ENCODE results near the gene ZNF536.

DNA sequence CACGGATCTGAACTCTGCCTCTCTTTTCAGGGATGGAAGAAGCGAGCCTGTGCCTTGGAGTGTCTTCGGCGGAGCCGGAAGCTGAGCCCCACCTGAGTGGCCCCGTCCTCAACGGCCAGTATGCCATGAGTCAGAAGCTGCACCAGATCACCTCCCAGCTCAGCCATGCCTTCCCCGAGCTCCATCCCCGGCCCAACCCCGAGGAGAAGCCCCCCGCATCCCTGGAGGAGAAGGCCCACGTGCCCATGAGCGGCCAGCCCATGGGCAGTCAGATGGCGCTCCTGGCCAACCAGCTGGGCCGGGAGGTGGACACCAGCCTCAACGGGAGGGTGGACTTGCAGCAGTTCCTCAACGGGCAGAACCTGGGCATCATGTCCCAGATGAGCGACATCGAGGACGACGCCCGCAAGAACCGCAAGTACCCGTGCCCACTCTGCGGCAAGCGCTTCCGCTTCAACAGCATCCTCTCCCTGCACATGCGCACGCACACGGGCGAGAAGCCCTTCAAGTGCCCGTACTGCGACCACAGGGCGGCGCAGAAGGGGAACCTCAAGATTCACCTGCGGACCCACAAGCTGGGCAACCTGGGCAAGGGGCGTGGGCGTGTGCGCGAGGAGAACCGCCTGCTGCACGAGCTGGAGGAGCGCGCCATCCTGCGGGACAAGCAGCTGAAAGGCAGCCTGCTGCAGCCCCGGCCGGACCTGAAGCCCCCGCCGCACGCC, 71.5 kb downstream of the ZNF536 start:
- TF ChIP-seq CTCF (IDR thresholded peaks at IDR 0.05) (no peak), ZFX (IDR thresholded peaks at IDR 0.05; ENCODE audit: borderline replicate concordance) (no peak)
